ENCODE data around the gene TAS2R43.

GRCh38 chr12:11069854-11070365 lies 22.2 kb downstream of the TAS2R43 start:
- TF ChIP-seq CTCF (IDR thresholded peaks at IDR 0.05): no peak
- no peak for TF ChIP-seq POLR2A (IDR thresholded peaks at IDR 0.05)
